GOT3 (cell line): ENCODE data around the gene MDM2.

ENCODE experiments used
- DNase-seq: peaks from one replicate; lab custom pipeline; 2025; ENCODE audit warnings: mixed read lengths; lab: John Stamatoyannopoulos, UW

Gene MDM2

GRCh38 chr12:68877583-68877982 lies 69.6 kb downstream of the MDM2 start:
- no peak for DNase-seq

GRCh38 chr12:68878283-68878682 lies 70.3 kb downstream of the MDM2 start:
- DNase-seq, result no peak

- DNase-seq, result no peak
Observed at GRCh38 chr12:68878846-68879245, 70.9 kb downstream of the MDM2 start.

GRCh38 chr12:68880660-68881325 lies 72.8 kb downstream of the MDM2 start:
- DNase-seq, result no peak

- no peak for DNase-seq
Observed at GRCh38 chr12:68882251-68882964, 74.4 kb downstream of the MDM2 start.

- no peak for DNase-seq
Observed at GRCh38 chr12:68883151-68883550, 75.2 kb downstream of the MDM2 start.

GRCh38 chr12:68884251-68884650 lies 76.3 kb downstream of the MDM2 start:
- DNase-seq, result no peak

- DNase-seq, result no peak
Observed at GRCh38 chr12:68885381-68885780, 77.4 kb downstream of the MDM2 start.

- no peak for DNase-seq
Observed at GRCh38 chr12:68886636-68887572, 78.9 kb downstream of the MDM2 start.

GRCh38 chr12:68887641-68888040 lies 79.7 kb downstream of the MDM2 start:
- DNase-seq, result no peak

- no peak for DNase-seq
Observed at GRCh38 chr12:68888243-68888642, 80.3 kb downstream of the MDM2 start.

- no peak for DNase-seq
Observed at GRCh38 chr12:68890701-68891113, 82.7 kb downstream of the MDM2 start.

GRCh38 chr12:68891141-68891540 lies 83.2 kb downstream of the MDM2 start:
- no peak for DNase-seq

GRCh38 chr12:68893201-68893600 lies 85.2 kb downstream of the MDM2 start:
- DNase-seq, result no peak

GRCh38 chr12:68893741-68894140 lies 85.8 kb downstream of the MDM2 start:
- DNase-seq, result no peak

GRCh38 chr12:68894276-68894855 lies 86.4 kb downstream of the MDM2 start:
- DNase-seq, result no peak

- DNase-seq, result no peak
Observed at GRCh38 chr12:68896881-68897540, 89.0 kb downstream of the MDM2 start.

- DNase-seq, result no peak
Observed at GRCh38 chr12:68899251-68899771, 91.3 kb downstream of the MDM2 start.

GRCh38 chr12:68900241-68900640 lies 92.3 kb downstream of the MDM2 start:
- no peak for DNase-seq
